SU-DHL-6 (cell line): ENCODE results near the gene MT1G.

Experiments
- H2AFZ ChIP-seq: fragments of 200-600 bp; sonication (generic); 2 replicates; pipeline ENCODE4 v1.6.1; 2014; ENCODE audit warnings: low read depth, mild to moderate bottlenecking, moderate library complexity, mixed read lengths, antibody characterized with exemption, low read length; ENCODE audit not compliant: severe bottlenecking
- H3F3A ChIP-seq: fragments of 200-600 bp; shearing (Covaris generic); 2 replicates; pipeline ENCODE4 v1.6.0; 2016; ENCODE audit warnings: antibody characterized with exemption, mild to moderate bottlenecking; ENCODE audit not compliant: insufficient read depth
- H3K27ac ChIP-seq: fragments of 200-600 bp; sonication (generic); 2 replicates; pipeline ENCODE4 v1.5.1; 2016; ENCODE audit warnings: low read depth, mild to moderate bottlenecking, low read length, moderate library complexity, mixed read lengths
- H3K27me3 ChIP-seq: fragments of 200-600 bp; sonication (generic), shearing (Covaris generic); 2 replicates; pipeline ENCODE4 v1.6.0; 2014; ENCODE audit warnings: mild to moderate bottlenecking, low read length
- H3K36me3 ChIP-seq: fragments of 200-600 bp; sonication (generic); 2 replicates; pipeline ENCODE4 v1.6.1; 2014; ENCODE audit warnings: mild to moderate bottlenecking, low read length, mixed read lengths
- H3K4me2 ChIP-seq: fragments of 300-600, 200-600 bp; shearing (Covaris generic), sonication (generic); 2 replicates; pipeline ENCODE4 v1.6.0; 2014; ENCODE audit warnings: low read length, low read depth, mild to moderate bottlenecking; ENCODE audit not compliant: poor library complexity, severe bottlenecking
- H3K4me3 ChIP-seq: fragments of 200-600 bp; sonication (generic); 2 replicates; pipeline ENCODE4 v1.5.1; 2014; ENCODE audit warnings: antibody characterized with exemption, low read length, mild to moderate bottlenecking, mixed read lengths; ENCODE audit not compliant: insufficient read depth, poor library complexity, severe bottlenecking
- H3K79me2 ChIP-seq: fragments of 200-600 bp; sonication (generic); 2 replicates; pipeline ENCODE4 v1.6.1; 2014; ENCODE audit warnings: mild to moderate bottlenecking, low read length, moderate library complexity; ENCODE audit not compliant: insufficient read depth
- H3K9ac ChIP-seq: fragments of 200-600 bp; sonication (generic); 2 replicates; pipeline ENCODE4 v1.7.0; 2014; ENCODE audit warnings: mild to moderate bottlenecking, low read length
- H3K9me2 ChIP-seq: fragments of 200-600 bp; sonication (generic); replicated peaks from 2 replicates; pipeline ENCODE4 v1.6.1; 2014; ENCODE audit warnings: low read length; ENCODE audit not compliant: insufficient read depth
- H3K9me3 ChIP-seq: fragments of 200-600 bp; sonication (generic); 2 replicates; pipeline ENCODE4 v1.6.1; 2014; ENCODE audit warnings: low read length, mixed read lengths; ENCODE audit not compliant: insufficient read depth
- H4K20me1 ChIP-seq: fragments of 200-600 bp; sonication (generic); 2 replicates; pipeline ENCODE4 v1.6.1; 2014; ENCODE audit warnings: low read depth, mild to moderate bottlenecking, antibody characterized with exemption, low read length, moderate library complexity, mixed read lengths
- CTCF ChIP-seq: fragments of 200-600 bp; sonication (generic); IDR thresholded peaks from one replicate; pipeline ENCODE4 v1.5.1; 2017; ENCODE audit warnings: antibody characterized with exemption, mild to moderate bottlenecking, low read length, moderate library complexity; ENCODE audit not compliant: insufficient read depth, poor library complexity, severe bottlenecking
- EZH2phosphoT487 ChIP-seq: fragments of 200-600 bp; sonication (generic), shearing (Covaris generic); conservative IDR thresholded peaks from 2 replicates; pipeline ENCODE4 v1.6.1; 2018; ENCODE audit warnings: mild to moderate bottlenecking, antibody characterized with exemption, low read length, moderate library complexity, mixed read lengths

Gene MT1G

DNA sequence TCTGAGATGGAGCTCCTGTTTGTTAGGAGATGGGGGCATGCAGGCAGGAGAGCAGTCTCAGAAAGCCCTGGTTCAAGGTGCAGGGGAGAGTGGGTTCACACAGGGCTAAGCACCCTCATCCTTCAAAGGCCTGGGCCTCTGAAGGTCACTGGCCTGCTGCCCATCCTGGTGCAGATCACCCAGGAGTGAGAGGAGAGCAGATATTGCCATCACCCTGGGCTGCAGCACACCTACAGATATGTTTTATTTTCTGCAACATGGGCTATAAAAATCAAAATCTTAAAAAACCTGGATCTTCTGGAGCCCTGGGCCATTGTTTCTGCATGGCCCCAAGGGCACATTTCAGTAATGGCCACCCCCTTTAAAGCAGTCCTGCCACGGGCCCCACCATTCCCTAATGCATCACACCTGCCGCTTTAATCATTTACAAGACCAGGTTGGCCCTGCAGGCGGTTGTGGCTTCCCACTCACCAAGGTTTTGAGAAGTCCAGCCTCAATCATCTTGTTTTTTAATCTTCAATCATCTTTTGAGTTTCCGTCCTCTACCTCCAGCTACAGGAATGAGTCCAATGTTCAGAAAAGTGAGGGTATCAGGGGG lies 41.7 kb upstream of the MT1G start:
- Histone ChIP-seq H3K27me3 (no peaks in the 10 kb centered on the region), H3K36me3 (no peaks in the 10 kb centered on the region), H3K79me2 (no peaks in the 10 kb centered on the region), H4K20me1 (no peaks in the 10 kb centered on the region), H3K9ac (no peak overlapping the region), H3K4me2 (no peak overlapping the region), H2AFZ (no peak overlapping the region), H3K27ac (no peak overlapping the region), H3K9me3 (no peaks in the 10 kb centered on the region), H3F3A (no peaks in the 10 kb centered on the region), H3K9me2 (no peaks in the 10 kb centered on the region), H3K4me3 (no peak overlapping the region)
- no peak for TF ChIP-seq CTCF
- no peak for TF ChIP-seq EZH2phosphoT487

- Histone ChIP-seq H3K79me2 (no peaks in the 10 kb centered on the region), H3K9me2 (no peaks in the 10 kb centered on the region), H3K9me3 (no peaks in the 10 kb centered on the region), H4K20me1 (no peaks in the 10 kb centered on the region), H3K36me3 (no peaks in the 10 kb centered on the region), H3K27me3 (no peaks in the 10 kb centered on the region), H3K4me2 (no peak overlapping the region), H3K9ac (no peak overlapping the region), H3K4me3 (no peak overlapping the region), H2AFZ (no peak overlapping the region), H3F3A (no peaks in the 10 kb centered on the region), H3K27ac (no peak overlapping the region)
- no peak for TF ChIP-seq CTCF
- no peak for TF ChIP-seq EZH2phosphoT487
Observed at GRCh38 chr16:56708525-56709442, 40.9 kb upstream of the MT1G start.

- H3K27me3 ChIP-seq = no peaks in the 10 kb centered on the region
- H2AFZ ChIP-seq = peak overlapping the region; percentile 75
- no peaks in the 10 kb centered on the region for H3K9me3 ChIP-seq
- no peaks in the 10 kb centered on the region for H3K36me3 ChIP-seq
- no peaks in the 10 kb centered on the region for H4K20me1 ChIP-seq
- H3K79me2 ChIP-seq = no peaks in the 10 kb centered on the region
- no peak overlapping the region for H3K9ac ChIP-seq
- H3K4me3 ChIP-seq = no peak overlapping the region
- H3F3A ChIP-seq = no peaks in the 10 kb centered on the region
- no peaks in the 10 kb centered on the region for H3K9me2 ChIP-seq
- no peak overlapping the region for H3K4me2 ChIP-seq
- TF ChIP-seq CTCF = no peak
- TF ChIP-seq EZH2phosphoT487 = no peak
- H3K27ac ChIP-seq = no peak overlapping the region
Observed at GRCh38 chr16:56702836-56703235, 35.0 kb upstream of the MT1G start.
